Large intestine (tissue), 3 donors: ENCODE measurements around the gene HNRNPA1L2. TPM values are rescaled to one million over a fixed set of nuclear protein-coding genes. Genes with fewer than 3 reads are reported as not detected.
A peak's percentile ranks its signal among the peaks of the same experiment; 100 is the strongest.
"Not testable (repeated sequence)": the region's sequence is repeated elsewhere in the genome, so short reads cannot be mapped to it uniquely, and the experiment has no call there.

Source experiments
- DNase-seq, 2 donors: peaks; one replicate each; pipeline versions ENCODE4 v3.0.0 to v3.0.0-alpha.2; 2013
- H3K27ac ChIP-seq: one replicate; pipeline ENCODE4 v1.5.1; 2013; ENCODE audit warnings: low read length
- H3K27me3 ChIP-seq: 2 replicates; pipeline ENCODE4 v1.6.1; 2013; ENCODE audit warnings: low read length; ENCODE audit not compliant: control insufficient read depth, insufficient read depth
- H3K36me3 ChIP-seq: 2 replicates; pipeline ENCODE4 v1.6.1; 2013; ENCODE audit warnings: low read length; ENCODE audit not compliant: control insufficient read depth, insufficient read depth
- H3K4me1 ChIP-seq: one replicate; pipeline ENCODE4 v1.6.1; 2013; ENCODE audit warnings: low read length; ENCODE audit not compliant: control insufficient read depth, insufficient read depth
- H3K4me3 ChIP-seq: one replicate; pipeline ENCODE4 v1.5.1; 2013; ENCODE audit warnings: low read length
- H3K9me3 ChIP-seq: one replicate; pipeline ENCODE4 v1.6.1; 2013; ENCODE audit warnings: mild to moderate bottlenecking, low read depth, low read length, moderate library complexity; ENCODE audit not compliant: control insufficient read depth
- WGBS: methylation state at CpG from one replicate; pipeline ENCODE4 v1.1.5; 2013; ENCODE audit warnings: low lambda C conversion rate; ENCODE audit not compliant: insufficient coverage; 5-methylcytosine and 5-hydroxymethylcytosine counted together
- polyA plus RNA-seq: library from polyadenylated mRNA; unstranded; fragments of 120-200 nt; gene quantifications from one replicate; pipeline ENCODE4 v1.2.1, GENCODE V29; 2013

HNRNPA1L2 gene
- polyA plus RNA-seq, 1 donor: 13.4 TPM

GRCh38 chr13:52606126-52606525, 36.1 kb upstream of the HNRNPA1L2 start:
- not testable (repeated sequence) for H3K9me3 ChIP-seq, H3K4me1 ChIP-seq, H3K27me3 ChIP-seq, H3K36me3 ChIP-seq, H3K4me3 ChIP-seq, H3K27ac ChIP-seq, DNase-seq
- no CpG with 5 or more reads among the region's 6 CpGs for WGBS

- WGBS: no CpG with 5 or more reads among the region's 1 CpG
Observed at GRCh38 chr13:52606795-52607194, 35.4 kb upstream of the HNRNPA1L2 start.

DNA sequence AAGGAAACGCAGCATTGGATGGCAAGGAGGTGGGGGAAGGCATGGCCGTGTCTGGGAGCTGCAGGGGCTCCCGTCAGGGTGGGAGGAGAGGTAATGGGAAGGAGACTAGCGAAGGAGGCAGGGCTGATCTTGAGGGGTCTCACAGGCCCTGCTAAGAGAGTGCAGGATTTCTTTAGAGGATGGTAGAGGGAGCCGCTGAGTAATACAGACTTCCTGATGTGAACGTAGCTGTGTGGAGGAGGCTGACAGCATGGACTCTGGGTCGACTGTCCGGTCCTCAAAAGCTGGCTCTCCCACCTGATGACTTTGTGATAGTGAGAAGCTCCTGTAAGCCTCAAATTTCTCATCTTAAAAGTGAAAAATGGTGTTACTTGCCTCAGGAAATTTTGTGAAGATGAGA, 34.0 kb upstream of the HNRNPA1L2 start:
- H3K4me1 ChIP-seq, H3K4me3 ChIP-seq: not testable (repeated sequence)
- 52% methylated on average over 2 of the region's 8 CpGs for WGBS

More at GRCh38 chr13:52606795-52607194, 35.4 kb upstream of the HNRNPA1L2 start:
- H3K27ac ChIP-seq, H3K4me1 ChIP-seq, H3K9me3 ChIP-seq, H3K27me3 ChIP-seq, H3K4me3 ChIP-seq, H3K36me3 ChIP-seq: not testable (repeated sequence)
- peak in 1 of 2 donors; percentile 18 for DNase-seq

DNA sequence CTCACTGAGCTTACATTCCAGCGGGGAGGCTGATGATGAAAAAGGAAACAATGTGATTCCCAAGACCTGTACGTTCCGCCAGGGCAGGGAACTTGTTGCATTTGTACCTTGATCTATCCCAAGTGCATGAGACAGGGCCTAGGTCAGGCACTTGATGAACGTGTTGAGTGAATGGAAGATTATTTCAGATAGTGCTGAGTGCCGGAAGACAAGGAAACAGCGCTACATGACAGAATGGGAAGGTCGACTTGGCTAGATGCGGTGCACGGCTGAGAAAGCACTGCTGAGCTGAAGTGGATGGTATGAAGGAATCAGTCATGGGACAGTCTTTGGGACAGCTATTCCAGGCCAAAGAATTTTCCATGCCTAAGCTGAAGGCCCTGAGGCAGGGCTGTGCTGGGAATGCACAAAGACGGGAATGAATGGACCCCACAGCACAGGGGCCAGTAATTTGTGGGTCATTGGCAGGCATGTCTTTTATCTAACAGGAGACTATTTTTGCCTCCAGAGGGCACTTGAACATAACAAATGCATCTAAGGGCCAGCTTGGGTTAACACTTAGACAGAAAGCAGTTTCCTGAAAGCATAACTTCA, 33.1 kb upstream of the HNRNPA1L2 start:
- H3K4me3 ChIP-seq, H3K36me3 ChIP-seq, H3K9me3 ChIP-seq, H3K27me3 ChIP-seq, H3K4me1 ChIP-seq, H3K27ac ChIP-seq: not testable (repeated sequence)
- no CpG with 5 or more reads among the region's 10 CpGs for WGBS
- DNase-seq: peak in 1 of 2 donors; percentile 37

More for the DNA sequence above, 34.0 kb upstream of the HNRNPA1L2 start:
- not testable (repeated sequence) for H3K36me3 ChIP-seq, DNase-seq, H3K27ac ChIP-seq, H3K27me3 ChIP-seq, H3K9me3 ChIP-seq

- WGBS: no CpG with 5 or more reads among the region's 5 CpGs
- H3K4me1 ChIP-seq: not testable (repeated sequence)
Observed at GRCh38 chr13:52610158-52610557, 32.1 kb upstream of the HNRNPA1L2 start.

DNA sequence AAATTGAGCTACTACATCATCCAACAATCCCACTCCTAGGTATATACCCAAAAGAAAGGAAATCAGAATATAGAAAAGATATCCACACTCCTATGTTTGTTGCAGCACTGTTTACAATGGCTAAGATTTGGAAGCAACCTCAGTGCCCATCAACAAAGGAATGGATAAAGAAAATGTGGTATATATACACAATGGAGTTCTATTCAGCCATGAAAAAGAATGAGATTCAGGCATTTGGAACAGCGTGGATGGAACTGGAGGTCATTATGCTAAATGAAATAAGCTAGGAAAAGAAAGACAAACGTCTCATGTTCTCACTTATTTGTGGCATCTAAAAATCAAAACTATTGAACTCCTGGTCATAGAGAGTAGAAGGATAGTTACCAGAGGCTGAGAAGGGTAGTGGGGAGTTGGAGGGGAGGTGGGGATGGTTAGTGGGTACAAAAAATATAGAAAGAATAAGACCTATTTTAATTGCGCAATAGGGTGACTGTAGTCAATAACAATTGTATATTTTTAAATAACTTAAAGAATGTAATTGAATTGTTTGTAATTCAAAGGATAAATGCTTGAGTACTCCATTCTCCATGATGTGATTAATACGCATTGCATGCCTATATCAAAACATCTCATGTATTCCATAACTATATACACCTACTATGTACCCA, 27.0 kb upstream of the HNRNPA1L2 start:
- no peak overlapping the region for H3K4me3 ChIP-seq
- no peaks in the 10 kb centered on the region for H3K27me3 ChIP-seq
- 93% methylated on average over 4 of the region's 4 CpGs for WGBS
- no peak for DNase-seq
- no peaks in the 10 kb centered on the region for H3K4me1 ChIP-seq
- H3K36me3 ChIP-seq: no peaks in the 10 kb centered on the region
- no peaks in the 10 kb centered on the region for H3K9me3 ChIP-seq
- no peak overlapping the region for H3K27ac ChIP-seq

More at GRCh38 chr13:52610158-52610557, 32.1 kb upstream of the HNRNPA1L2 start:
- peak in 1 of 2 donors; percentile 26 for DNase-seq
- H3K4me3 ChIP-seq, H3K9me3 ChIP-seq, H3K27ac ChIP-seq, H3K27me3 ChIP-seq, H3K36me3 ChIP-seq: not testable (repeated sequence)

DNA sequence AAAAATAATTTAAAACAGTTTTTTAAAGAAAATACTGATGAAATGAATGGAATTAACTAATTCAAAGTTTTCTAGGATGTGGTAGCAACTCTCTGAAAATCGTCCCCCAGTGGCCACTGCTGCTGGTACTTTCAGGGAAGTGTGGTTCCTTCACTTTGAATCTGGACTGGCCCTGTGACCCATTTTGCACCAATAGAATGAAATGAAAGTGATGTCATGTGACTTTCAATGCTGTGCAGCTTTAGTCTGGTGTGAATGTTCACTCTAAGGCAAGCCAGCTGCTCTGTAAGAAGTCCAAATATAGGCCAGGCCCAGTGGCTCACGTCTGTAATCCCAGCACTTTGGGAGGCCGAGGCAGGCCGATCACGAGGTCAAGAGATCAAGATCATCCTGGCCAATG, 26.4 kb upstream of the HNRNPA1L2 start:
- Histone ChIP-seq H3K4me3 (no peak overlapping the region), H3K4me1 (no peaks in the 10 kb centered on the region), H3K36me3 (no peaks in the 10 kb centered on the region), H3K27ac (no peak overlapping the region), H3K27me3 (no peaks in the 10 kb centered on the region), H3K9me3 (no peaks in the 10 kb centered on the region)
- DNase-seq: no peak
- no CpG with 5 or more reads among the region's 5 CpGs for WGBS

DNA sequence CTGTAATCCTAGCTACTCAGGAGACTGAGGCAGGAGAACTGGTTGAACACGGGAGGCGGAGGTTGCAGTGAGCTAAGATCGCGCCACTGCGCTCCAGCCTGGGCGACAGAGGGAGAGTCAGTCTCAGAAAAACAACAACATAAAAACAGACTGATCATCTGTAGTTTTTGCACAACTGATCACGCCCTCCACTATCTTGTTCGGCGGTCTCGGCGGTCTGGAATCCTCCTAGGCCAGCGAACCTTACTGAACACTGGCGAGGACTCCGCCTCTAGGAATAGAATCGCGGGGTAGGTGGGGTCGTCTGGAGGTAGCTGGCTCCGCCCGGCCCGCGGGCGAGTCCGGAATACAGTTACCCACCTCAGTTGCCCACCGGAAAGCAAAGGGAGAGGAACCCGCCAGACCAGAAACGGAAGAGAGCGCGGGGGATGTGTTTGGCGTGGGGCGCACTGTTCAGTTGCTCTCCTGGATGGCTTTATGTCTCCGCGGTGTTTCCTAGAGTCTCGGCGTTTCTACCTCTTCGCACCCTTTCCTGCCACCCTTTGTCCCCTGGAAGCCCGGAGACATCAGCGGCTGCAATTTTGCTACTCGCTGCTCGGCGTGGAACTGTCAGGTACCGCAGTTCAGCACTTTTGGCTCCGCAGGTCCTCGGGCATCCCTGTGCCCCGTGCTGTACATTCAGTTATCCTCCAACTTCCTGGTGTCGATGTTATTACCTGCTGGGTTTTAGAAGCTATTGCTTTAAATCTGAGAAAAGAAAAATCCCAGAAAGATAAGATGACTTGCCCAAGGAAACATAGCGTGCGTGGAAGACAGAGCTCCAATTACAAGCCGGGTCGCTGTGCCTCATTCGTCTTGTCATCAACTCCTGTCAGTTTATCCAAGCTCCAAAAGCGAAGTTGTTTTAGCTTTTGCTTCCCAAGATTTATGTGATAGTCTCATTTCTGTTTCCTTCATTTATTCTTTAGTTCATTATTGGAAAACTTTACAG, 24.9 kb upstream of the HNRNPA1L2 start:
- Histone ChIP-seq H3K36me3 (peaks cover 2% of the 10 kb centered on the region), H3K27ac (peak overlapping the region; percentile 66), H3K4me1 (no peaks in the 10 kb centered on the region), H3K4me3 (peak overlapping the region; percentile 61), H3K27me3 (no peaks in the 10 kb centered on the region), H3K9me3 (no peaks in the 10 kb centered on the region)
- WGBS: no CpG with 5 or more reads among the region's 51 CpGs
- peak; percentile 69 to 83 for DNase-seq

- not testable (repeated sequence) for H3K27ac ChIP-seq, H3K27me3 ChIP-seq, DNase-seq, H3K4me1 ChIP-seq, H3K4me3 ChIP-seq, H3K9me3 ChIP-seq
- H3K36me3 ChIP-seq: peaks cover 20% of the 10 kb centered on the region
- WGBS: no CpG with 5 or more reads among the region's 7 CpGs
Observed at GRCh38 chr13:52631083-52631690, 11.0 kb upstream of the HNRNPA1L2 start.
